Stimulated activated CD8-positive, alpha-beta memory T cell treated with anti-CD3 and anti-CD28 coated beads, Interleukin-4, amount 100 ng/mL, for 24 hours (primary cell): Measurements from ENCODE around the gene JARID2.

Source experiments
- DNase-seq: peaks from one replicate; pipeline ENCODE4 v3.0.0-alpha.2; 2020; ENCODE audit warnings: low read depth

The JARID2 gene

DNA sequence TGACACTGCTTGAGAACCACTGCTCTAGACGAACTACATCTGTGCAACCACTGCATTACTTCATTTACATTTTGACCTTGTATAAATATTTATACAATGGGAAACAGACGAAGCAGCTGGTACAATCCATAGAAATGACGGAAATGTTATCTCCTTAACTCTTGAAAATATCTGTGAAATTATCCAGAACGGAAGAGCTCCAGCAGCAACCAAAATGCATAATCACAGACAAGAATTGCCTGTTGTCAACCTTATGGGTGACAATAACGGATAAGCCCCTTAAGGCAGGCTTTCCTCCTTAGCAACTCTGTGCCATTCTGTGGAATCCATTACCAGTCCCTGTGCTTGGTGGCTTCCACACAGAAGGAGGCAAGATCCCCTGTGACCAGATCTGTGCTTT, 301.5 kb downstream of the JARID2 start:
- no peak for DNase-seq

DNA sequence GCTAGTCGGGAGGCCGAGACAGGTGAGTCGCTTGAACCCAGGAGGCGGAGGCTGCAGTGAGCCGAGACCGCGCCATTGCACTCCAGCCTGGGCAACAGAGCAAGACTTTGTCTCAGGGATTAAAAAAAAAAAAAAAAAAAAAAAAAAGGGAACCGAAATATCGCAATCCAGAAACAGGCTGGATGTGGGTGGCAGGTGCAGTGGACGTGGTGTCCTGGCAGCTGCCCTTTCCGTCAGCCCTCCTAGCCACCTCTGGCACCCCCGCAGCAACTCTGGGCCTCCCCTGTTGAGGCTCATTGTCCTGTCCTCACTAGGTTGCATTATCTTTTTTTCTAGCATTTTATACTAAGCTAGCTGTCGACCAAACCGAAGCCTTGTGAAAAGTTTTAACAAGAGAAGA, 303.5 kb downstream of the JARID2 start:
- no peak for DNase-seq

DNA sequence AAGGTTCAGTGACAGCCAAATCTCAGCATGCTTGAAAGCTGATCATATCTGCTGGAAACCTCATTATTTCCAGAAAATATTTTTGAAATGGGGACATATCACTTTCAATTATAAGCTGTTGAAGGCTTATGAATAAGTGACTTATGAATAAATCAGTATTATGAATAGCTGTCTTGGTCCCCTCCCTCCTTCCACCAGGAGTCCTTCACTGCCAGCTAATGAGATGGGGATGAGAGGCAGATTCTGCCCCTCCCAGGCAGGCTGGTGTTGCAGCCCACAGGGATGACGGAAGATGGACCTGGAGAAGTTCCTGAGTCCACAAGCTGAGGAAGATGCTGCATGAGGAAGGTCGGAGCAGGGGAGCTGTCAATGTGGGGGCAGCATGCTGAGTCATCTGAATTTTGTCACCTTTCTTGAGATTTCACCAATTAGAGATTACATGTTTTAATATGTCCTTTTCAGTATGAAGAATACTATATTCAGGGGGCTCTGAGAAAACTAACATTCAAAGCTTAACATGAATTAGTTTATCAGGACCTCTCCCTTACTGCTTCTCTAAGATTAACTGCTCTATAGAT, 304.8 kb downstream of the JARID2 start:
- DNase-seq: no peak

DNA sequence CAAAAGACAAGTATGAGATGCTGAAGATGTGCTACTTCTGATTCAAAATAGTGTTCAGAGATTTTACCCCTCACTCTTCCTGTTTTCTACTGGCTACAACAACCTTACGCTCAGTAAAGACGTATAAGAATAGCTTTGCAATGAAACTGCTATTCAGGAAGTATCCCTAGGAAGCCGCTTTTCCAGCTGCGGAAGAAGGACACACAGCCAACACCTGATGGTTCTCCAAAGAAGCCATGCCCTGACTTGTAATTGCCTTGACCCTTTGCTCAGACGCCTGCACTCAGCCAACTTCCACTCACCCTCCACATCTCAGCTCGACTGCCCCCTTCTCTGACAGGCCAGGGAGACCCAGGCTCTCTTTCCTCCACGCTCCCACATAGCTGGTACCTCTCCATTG, 305.4 kb downstream of the JARID2 start:
- DNase-seq: no peak

GRCh38 chr6:15551798-15552197, 305.9 kb downstream of the JARID2 start:
- DNase-seq: no peak

GRCh38 chr6:15553031-15553430, 307.2 kb downstream of the JARID2 start:
- no peak for DNase-seq

GRCh38 chr6:15553736-15554294, 307.9 kb downstream of the JARID2 start:
- DNase-seq: no peak

GRCh38 chr6:15554728-15555100, 308.8 kb downstream of the JARID2 start:
- DNase-seq: no peak

DNA sequence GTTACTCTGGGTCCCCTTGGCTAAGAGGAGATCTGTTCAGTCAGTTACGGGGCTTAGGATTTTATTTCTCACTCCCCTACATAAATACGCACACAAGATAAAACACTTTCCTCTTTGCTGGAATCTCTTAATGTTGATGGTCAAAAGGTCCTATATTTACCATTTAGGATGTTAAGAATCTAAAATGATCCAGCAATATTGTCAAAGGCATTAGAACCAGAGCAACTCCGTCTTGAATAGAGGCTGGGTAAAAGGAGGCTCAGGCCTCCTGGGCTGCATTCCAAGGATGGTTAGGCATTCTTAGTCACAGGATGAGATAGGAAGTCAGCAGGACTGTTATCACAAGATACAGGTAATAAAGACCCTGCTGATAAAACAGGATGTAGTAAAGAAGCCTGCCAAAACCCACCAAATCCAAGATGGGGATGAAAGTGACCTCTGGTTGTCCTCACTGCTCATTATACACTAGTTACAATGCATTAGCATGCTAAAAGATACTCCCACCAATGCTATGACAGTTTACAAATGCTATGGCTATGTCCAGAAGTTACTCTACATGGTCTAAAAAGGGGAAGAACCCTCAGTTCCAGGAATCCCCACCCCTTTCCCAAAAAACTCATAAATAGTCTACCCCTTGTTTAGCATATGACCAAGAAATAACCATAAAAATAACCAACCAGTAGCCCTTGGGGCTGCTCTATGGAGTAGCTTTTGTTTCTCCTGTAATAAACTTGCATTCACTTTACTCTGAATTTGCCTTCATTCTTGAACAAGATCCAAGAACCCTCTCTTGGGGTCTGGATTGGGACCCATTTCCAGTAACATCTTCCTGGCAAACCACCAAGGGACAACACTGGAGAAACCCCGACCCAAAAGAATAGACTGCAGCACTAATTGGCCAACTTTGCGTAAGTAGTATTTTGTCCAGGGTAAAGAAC, 309.5 kb downstream of the JARID2 start:
- DNase-seq: no peak

- DNase-seq: no peak
Measured at GRCh38 chr6:15556711-15557110, 310.8 kb downstream of the JARID2 start.

- no peak for DNase-seq
Measured at GRCh38 chr6:15557174-15557573, 311.3 kb downstream of the JARID2 start.

DNA sequence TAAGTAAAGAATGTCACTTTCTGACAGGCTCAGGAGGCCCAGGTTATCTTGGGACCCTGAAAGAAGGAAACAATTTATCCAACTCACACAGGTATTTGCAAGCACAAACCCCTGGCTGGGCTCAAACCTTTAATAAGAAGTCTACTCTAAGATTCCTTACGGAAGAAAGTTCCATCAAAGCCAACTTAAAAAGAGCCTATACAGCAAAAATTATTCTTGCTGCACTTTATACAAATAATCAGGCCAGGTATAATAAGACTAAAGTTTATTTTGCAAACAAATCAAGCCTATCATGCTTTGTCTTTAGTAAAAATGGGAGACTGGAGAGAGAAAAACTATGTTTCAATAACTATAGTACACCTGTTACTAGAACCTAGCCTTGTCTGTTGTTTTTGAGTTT, 314.8 kb downstream of the JARID2 start:
- DNase-seq: no peak

- DNase-seq: no peak
Measured at GRCh38 chr6:15561447-15562199, 315.8 kb downstream of the JARID2 start.

GRCh38 chr6:15562977-15563376, 317.1 kb downstream of the JARID2 start:
- DNase-seq: no peak

- no peak for DNase-seq
Measured at GRCh38 chr6:15569035-15569995, 323.4 kb downstream of the JARID2 start.

DNA sequence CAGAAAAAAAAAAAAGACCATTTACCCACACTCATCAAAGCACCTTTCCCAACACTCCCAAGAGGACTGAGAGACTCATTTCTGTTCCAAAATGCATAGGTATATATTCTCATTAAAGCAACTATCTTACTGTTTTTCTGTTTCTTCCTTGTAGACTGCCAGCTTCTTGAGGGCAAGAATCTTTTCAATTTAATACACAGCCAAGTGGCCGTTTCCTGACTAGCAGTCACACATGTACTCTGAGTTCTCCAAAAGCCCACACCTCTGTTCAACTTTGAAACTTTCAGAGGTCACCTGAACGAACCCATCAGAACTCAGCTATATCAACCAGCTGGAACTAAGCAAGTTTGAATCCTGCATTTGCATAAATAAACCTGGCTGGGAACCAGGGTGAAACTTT, 324.3 kb downstream of the JARID2 start:
- DNase-seq: no peak
